Tibial nerve (tissue), 3 donors: ENCODE measurements around the gene SERPINA6.

Source experiments
- POLR2A ChIP-seq, 2 donors: fragments of 450-650 bp; IDR thresholded peaks; one replicate each; pipeline ENCODE4 v1.6.1; 2017; ENCODE audit warnings: antibody characterized with exemption in 2 of 2, mild to moderate bottlenecking in 2 of 2, moderate library complexity in 2 of 2
- TF ChIP-seq, protein P1 (sequence below), 5 experiments: fragments of 200-600 bp in 3 of 5; fragments of 450-650 bp in 2 of 5; sonication (generic) in 3 of 5; IDR thresholded peaks; one replicate each; pipeline ENCODE4 v1.5.1; 2016 to 2019; ENCODE audit warnings: antibody characterized with exemption in 5 of 5, mild to moderate bottlenecking in 3 of 5, moderate library complexity in 2 of 5

GRCh38 chr14:94344389-94344788 is 21.3 kb upstream of the SERPINA6 start:
- TF ChIP-seq, protein P1, sequence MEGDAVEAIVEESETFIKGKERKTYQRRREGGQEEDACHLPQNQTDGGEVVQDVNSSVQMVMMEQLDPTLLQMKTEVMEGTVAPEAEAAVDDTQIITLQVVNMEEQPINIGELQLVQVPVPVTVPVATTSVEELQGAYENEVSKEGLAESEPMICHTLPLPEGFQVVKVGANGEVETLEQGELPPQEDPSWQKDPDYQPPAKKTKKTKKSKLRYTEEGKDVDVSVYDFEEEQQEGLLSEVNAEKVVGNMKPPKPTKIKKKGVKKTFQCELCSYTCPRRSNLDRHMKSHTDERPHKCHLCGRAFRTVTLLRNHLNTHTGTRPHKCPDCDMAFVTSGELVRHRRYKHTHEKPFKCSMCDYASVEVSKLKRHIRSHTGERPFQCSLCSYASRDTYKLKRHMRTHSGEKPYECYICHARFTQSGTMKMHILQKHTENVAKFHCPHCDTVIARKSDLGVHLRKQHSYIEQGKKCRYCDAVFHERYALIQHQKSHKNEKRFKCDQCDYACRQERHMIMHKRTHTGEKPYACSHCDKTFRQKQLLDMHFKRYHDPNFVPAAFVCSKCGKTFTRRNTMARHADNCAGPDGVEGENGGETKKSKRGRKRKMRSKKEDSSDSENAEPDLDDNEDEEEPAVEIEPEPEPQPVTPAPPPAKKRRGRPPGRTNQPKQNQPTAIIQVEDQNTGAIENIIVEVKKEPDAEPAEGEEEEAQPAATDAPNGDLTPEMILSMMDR (IDR thresholded peaks at IDR 0.05): no peak
- TF ChIP-seq POLR2A (IDR thresholded peaks at IDR 0.05): no peak
